Jurkat, Clone E6-1 (cell line): ENCODE measurements around the gene IGLON5. TPM values are rescaled to one million over a fixed set of nuclear protein-coding genes. Genes with fewer than 3 reads are reported as not detected.

Experiments
- DNase-seq: peaks from one replicate; pipeline ENCODE4 v3.0.0-alpha.2; 2011; ENCODE audit warnings: low read depth, low spot score
- H3K4me3 ChIP-seq: 2 replicates; pipeline ENCODE4 v1.5.1; 2011; ENCODE audit warnings: mild to moderate bottlenecking, low read length, control low read depth, moderate library complexity
- polyA plus RNA-seq: library from polyadenylated mRNA; unstranded; fragments of >200 nt; gene quantifications from one replicate; pipeline ENCODE4 v1.2.1, GENCODE V29; 2012; ENCODE audit warnings: missing spikeins; ENCODE audit not compliant: insufficient read length, insufficient read depth

Gene IGLON5
- not detected for polyA plus RNA-seq

DNA sequence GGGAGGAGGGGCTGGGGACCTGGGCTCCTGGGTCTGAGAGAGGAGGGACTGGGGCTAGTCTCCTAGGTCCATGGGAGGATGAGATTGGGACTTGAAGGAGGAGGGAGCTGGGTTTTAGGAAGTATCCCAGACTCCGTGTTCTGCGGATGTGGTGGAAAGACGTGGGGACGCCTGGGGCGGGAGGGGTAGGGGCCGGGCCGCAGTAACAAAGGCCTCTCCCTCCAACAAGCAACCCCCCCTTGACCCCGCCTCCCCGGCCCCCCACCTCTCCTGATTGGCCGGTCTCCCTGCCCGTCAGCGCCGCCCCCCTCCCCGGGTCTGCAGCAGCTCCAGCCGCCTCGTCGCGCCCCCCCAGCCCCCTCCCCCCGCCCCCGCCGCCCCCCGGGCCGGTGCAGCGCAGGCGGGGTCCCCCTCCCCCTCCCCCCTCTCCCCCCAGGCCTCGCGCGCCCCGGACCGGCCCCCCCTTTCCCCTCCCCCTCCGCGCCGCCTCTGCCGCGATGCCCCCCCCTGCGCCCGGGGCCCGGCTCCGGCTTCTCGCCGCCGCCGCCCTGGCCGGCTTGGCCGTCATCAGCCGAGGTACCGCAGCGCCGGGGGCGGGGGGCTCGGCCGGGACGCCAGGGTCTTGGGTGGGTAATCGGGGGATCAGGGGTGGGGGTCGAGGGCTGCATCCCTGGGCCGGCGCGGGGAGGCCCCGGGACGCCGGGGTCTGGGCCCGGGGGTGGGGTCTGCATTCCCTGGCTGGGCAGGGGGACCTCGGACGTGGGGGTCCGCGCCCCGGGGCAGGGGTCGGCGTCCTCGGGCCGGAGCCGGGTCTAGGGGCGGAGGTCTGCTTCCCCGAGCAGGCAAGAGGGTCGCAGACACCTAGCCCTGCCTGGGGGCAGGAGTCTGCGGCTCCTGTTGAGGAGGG, at the start of gene IGLON5:
IGLON5 (plus strand) TSS at position 294 of the 907 bp plus-strand sequence; CDS start at position 498, 204 bp downstream.
- no peak within 1 kb of the TSS for H3K4me3 ChIP-seq
- no peak for DNase-seq

DNA sequence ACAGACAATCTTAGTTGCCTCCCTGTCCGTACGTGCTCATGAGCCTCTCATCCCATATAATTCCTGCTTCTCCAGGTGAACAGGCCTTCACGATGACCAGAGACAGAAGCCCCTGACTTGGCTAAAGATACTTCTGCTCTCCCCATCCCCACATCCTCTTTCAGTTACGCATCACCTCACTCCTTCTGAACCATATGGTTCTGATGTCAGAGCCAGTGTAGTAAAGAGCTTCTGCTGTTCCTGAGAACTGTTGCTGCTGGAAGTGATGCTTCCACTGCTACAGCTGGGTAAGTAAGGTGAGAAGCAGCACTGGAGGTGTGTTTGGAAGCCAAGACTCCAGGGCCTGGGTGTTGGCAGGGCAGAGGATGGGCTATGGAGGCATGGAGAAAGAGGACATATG, 47.6 kb upstream of the IGLON5 start:
- no peak overlapping the region for H3K4me3 ChIP-seq
- DNase-seq: no peak

- DNase-seq: no peak
These were observed 40.4 kb upstream of the IGLON5 start for GRCh38 chr19:51271067-51271466.

GRCh38 chr19:51272183-51272810, 39.1 kb upstream of the IGLON5 start:
- H3K4me3 ChIP-seq: no peak overlapping the region

More at GRCh38 chr19:51271067-51271466, 40.4 kb upstream of the IGLON5 start:
- H3K4me3 ChIP-seq: no peak overlapping the region

DNA sequence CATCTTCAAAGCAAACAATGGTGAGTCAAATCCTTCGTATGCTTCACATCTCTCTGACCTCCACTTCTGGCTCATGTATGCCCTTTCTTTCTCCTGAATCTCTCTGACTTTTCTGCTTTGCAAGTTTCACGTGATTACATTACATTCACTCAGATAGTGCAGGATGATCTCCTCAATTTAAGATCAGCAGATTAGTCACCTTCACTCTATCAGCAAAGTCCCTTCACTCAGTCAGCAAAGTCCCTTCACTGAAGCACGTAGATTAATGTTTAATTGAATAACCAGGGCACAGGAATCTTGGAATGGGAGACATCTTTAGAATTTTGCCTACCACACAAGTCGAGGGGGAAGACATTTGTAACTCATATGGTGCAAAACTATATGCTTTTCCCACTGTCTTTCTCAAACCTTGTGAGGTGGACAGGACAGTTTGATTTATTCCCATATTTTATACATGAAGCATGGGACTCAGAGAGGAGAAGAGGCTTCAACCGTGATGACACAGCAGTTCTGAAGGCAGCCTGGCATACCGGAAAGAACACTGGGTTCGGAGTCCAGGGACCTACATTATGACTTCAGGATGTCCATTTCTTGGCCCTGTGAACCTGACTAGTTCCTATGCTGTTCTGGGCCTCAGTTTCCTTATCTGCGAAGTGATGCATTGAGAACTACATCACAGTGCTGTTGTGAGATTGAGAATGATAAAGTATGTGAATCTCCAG, 37.2 kb upstream of the IGLON5 start:
- no peak for DNase-seq
- H3K4me3 ChIP-seq: no peak overlapping the region

More at GRCh38 chr19:51272183-51272810, 39.1 kb upstream of the IGLON5 start:
- peak; percentile 55 for DNase-seq

- H3K4me3 ChIP-seq: no peak overlapping the region
- no peak for DNase-seq
These were observed 34.3 kb upstream of the IGLON5 start for GRCh38 chr19:51277112-51277511.

- DNase-seq: no peak
- no peak overlapping the region for H3K4me3 ChIP-seq
These were observed 29.1 kb upstream of the IGLON5 start for GRCh38 chr19:51282335-51282734.

DNA sequence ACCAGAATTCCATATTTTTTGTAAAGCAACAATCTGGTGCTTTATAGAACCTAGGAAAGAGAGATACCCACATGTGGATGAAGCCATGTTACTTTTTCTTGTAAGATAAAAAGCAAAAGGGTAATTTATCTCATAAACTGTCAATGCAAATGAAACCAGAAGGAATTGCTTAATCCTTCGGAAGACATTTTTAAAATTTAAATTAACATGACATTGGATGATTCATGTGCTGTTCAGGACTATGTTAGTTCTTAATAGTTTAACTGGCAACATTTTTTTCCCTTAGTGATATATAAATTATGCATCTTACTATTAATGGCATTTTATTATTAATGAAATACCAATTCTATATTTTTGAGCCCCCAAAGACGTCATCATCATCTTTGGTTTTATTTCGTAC, 25.8 kb upstream of the IGLON5 start:
- DNase-seq: no peak
- no peak overlapping the region for H3K4me3 ChIP-seq

DNA sequence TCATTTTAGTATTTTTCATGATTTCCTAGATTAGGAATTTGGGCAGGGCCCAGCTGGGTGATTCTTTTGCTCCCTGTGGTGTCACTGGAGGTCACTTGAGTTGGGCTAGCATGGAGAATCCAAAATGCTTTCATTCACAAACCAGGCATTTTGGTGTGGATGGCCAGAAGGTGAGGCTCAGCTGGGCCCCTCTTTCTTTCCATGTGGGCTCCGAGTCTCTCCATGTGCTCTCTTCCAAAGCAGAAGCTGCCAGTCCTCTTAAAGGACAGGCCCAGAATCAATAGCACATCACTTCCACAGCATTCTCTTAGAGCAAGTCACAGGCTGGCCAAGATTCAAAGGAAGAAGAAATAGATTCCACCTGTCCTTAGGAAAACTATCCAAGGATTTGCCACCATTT, 21.8 kb upstream of the IGLON5 start:
- no peak overlapping the region for H3K4me3 ChIP-seq
- DNase-seq: no peak

GRCh38 chr19:51292971-51293370, 18.5 kb upstream of the IGLON5 start:
- H3K4me3 ChIP-seq: no peak overlapping the region
- no peak for DNase-seq

DNA sequence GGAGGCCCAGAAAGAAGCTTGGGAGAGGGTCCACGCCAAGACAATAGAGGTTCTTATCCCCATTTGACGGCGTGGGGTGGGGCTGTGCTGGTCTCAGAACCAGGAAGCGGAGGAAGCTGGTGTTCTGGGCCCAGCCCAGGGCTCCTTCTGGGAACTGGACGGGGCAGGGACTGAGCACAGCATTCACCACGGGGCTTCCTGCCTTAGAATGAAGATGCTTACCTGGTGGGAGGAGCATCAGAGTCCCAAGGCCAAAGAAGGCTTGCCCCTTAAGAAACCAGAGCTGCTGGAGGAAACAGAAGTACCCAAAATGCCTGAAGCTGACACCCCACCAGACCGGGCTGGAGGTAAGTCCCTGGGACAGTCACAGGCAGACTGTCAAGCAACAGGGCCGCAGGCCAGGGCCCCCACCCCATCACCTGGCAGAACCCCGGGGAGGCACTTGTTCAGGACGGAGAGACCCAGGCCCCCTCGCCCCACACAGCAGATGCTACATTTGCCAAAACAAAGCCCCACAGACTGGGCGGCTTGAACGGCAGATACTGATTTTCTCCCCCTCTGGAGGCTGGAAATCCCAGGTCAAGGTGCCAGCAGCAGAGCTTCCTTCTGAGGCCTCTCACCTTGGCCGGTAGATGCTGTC, 17.8 kb upstream of the IGLON5 start:
- DNase-seq: no peak
- H3K4me3 ChIP-seq: no peak overlapping the region

DNA sequence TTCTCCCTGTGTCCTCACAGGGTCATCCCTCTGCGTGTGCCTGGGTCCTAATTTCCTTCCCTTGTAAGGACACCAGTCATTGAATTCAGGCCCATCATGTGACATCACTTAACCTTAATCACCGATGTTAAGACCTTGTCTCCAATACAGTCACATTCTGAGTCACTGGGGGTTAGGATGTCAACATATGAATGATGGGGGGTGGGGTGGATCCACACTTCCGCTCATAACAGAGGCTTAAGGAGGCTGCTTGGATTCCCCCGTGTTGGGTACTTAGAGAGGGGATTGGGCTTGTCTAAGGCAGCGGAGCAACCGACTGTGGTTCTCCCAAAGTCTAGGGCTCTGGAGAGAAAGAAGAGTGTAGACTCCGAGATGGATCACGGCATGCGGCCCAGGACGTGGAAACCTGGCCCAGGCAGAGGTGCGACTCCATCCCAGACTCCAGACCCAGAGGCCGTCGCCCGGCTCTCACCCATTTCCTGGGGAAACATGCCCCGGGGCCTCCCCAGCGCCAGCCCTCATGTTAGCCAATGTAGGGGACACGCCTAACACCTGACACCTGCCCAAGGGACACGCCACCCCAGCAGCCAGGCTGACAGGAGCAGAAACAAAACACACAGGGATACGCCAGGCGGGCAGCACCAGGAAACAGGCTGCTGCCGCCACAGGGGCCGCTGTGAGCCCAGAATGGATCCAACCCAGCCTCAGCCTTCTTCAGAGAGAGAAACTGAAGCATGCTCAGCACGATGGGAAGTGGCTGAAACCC, 17.1 kb upstream of the IGLON5 start:
- H3K4me3 ChIP-seq: no peak overlapping the region
- no peak for DNase-seq

GRCh38 chr19:51294977-51295375, 16.5 kb upstream of the IGLON5 start:
- no peak overlapping the region for H3K4me3 ChIP-seq
- no peak for DNase-seq

GRCh38 chr19:51295382-51296126, 15.9 kb upstream of the IGLON5 start:
- no peak for DNase-seq
- H3K4me3 ChIP-seq: no peak overlapping the region

DNA sequence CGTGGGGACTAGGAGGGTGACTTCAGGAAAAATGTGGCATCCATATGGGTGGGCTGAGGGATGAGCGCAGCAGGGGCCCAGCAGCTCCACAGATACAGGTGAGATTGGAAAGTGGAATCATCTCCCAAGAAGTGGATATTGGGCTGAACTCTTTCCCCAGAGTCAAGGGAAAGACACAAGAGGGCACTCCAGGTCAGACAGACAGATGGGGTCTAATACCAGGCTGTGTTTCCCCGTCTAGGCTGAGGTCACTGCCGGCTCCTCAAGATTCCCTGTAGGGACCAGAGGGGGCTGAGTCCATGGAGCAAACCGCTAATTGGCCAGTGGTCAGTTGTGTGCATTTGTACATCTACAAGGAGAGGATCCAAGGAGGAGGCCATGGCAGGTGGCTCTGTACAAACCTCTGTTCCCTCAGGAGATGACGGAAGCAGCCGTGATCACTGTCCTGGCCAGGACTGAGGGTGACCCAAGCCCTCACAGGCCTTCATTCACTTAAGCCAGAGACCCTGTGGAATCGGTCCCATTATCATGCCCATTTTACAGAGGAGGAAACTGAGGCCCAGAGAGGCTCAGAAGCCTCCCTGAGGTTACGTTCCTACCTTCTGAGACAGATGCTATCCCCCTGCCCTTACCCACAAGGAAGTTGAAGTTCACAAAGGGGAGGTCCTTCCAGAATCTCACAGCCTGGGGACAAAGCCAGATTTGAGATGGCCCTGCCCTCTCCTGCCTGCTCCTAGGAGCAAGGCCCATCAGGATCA, 14.9 kb upstream of the IGLON5 start:
- no peak overlapping the region for H3K4me3 ChIP-seq
- DNase-seq: no peak

DNA sequence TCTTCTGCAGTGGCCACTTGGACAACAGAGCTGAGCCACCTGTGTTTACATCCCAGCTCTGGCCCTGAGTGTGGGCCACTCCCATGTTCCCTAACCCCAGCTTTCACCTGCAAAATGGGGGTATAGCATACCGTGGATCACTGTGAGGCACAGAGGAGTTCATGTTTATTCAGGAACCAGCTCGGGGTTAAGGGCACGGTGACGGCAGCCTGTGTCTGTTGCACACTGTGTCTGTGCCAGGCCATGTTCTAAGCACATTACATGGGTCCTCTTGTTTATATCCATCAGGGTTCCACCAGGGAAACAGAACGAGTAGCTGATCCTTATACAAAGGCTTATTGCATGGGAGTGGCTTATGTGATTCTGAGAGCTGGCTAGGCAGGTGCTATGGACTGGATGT, 14.0 kb upstream of the IGLON5 start:
- H3K4me3 ChIP-seq: no peak overlapping the region
- DNase-seq: no peak

DNA sequence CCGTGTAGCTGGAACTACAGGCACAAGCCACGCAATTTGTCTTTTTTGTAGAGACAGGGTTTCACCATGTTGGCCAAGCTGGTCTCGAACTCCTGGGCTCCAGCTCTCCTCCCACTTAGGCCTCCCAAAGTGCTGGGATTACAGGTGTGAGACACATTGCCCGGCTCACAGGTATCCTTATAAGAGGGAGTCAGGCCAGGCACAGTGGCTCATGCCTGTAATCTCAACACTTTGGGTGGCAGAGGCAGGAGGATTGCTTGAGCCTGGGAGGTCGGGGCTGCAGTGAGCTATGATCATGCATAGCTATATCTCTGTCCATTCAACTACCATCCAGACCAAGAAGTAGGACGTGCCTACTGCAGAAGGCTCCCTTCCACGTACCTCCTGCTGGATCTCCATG, 10.2 kb upstream of the IGLON5 start:
- no peak for DNase-seq

More for the DNA sequence above, 10.2 kb upstream of the IGLON5 start:
- H3K4me3 ChIP-seq: no peak overlapping the region
